RWPE1 (cell line): ENCODE results near the gene SPO11.

Experiments
- CTCF ChIA-PET: fragments of 350-600 bp; sonication (Branson Sonifier 250); formaldehyde crosslinking; extraction: SDS; loops from one replicate; lab custom pipeline; 2021; lab: Yijun Ruan, JAX
- POLR2A ChIA-PET: fragments of 400-600 bp; formaldehyde crosslinking; extraction: SDS; loops from one replicate; lab custom pipeline; 2020; ENCODE audit warnings: antibody characterized with exemption; ENCODE audit not compliant: low non-redundant PET; lab: Yijun Ruan, JAX
- DNase-seq: peaks from one replicate; pipeline ENCODE4 v3.0.0; 2012; ENCODE audit warnings: low spot score
- H3K27ac ChIP-seq: fragments of 450-650 bp; 2 replicates; pipeline ENCODE4 v1.5.1; 2017
- CTCF ChIP-seq: fragments of 450-650 bp; conservative IDR thresholded peaks from 2 replicates; pipeline ENCODE4 v1.5.1; 2017; ENCODE audit warnings: low read depth, mild to moderate bottlenecking

The SPO11 gene

GRCh38 chr20:57370316-57370715 lies 40.7 kb downstream of the SPO11 start:
- ChIA-PET POLR2A (no interaction called here), CTCF (interaction anchor here (1.2 kb wide), 1 partner anchor 820 kb away, joined by 4 read pairs; no protein-coding TSS in a partner anchor)
- TF ChIP-seq CTCF: no peak
- DNase-seq: no peak
- H3K27ac ChIP-seq: no peak overlapping the region

GRCh38 chr20:57371363-57371762 lies 41.8 kb downstream of the SPO11 start:
- TF ChIP-seq CTCF: no peak
- no peak overlapping the region for H3K27ac ChIP-seq
- POLR2A ChIA-PET: no interaction called here
- no peak for DNase-seq
- CTCF ChIA-PET: no interaction called here

DNA sequence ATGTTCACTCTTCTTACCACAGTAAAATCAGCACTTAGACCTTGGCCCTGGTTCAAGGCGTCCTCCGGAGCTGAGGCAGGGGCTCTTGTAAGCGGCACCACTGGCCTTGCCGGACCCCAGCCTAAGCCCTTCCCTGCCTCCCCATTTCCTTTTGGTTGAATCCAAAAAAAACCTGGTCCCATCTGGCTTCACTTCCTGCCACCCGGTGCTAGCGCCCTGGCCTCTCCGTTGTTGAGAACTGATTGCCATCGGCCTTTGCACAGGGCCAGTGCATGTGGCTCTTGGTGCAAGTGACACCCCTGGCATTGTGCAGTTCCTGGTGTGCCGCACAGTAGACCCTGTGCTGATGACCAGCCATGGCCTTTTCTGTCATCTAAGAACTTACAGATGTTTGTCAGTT lies 42.6 kb downstream of the SPO11 start:
- TF ChIP-seq CTCF: no peak
- ChIA-PET POLR2A (no interaction called here), CTCF (interaction anchor here (0.7 kb wide), 1 partner anchor 203 kb away, joined by 3 read pairs; no protein-coding TSS in a partner anchor)
- no peak overlapping the region for H3K27ac ChIP-seq
- no peak for DNase-seq

- ChIA-PET CTCF (interaction anchor here (1.1 kb wide), 1 partner anchor 9 kb away, joined by 3 read pairs; no protein-coding TSS in a partner anchor), POLR2A (no interaction called here)
- no peak for TF ChIP-seq CTCF
- no peak for DNase-seq
- no peak overlapping the region for H3K27ac ChIP-seq
Measured at GRCh38 chr20:57372581-57373350, 43.2 kb downstream of the SPO11 start.

DNA sequence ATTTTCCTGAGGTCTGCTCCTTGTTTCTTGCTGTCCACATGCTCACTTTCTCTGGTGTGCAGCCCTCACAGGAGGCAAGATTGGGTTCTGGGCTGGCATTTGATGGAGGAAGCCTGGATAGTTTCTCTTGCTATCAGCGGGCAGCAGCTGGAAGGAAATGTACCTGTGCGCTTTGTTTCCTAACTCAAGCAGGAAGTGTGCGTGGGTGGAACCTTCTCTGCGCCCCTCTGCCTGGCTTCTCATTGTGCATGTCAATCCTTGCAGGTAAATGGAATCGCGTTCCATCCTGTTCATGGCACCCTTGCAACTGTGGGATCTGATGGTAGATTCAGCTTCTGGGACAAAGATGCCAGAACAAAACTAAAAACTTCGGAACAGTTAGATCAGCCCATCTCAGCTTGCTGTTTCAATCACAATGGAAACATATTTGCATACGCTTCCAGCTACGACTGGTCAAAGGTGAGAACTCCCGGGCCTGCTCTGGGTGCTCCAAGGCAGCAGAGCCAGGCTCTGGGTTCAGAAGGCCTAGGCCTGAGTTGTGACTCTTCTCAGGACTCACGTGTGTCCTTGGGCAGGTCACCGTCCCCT lies 44.8 kb downstream of the SPO11 start:
- ChIA-PET POLR2A (no interaction called here), CTCF (no interaction called here)
- no peak for DNase-seq
- H3K27ac ChIP-seq: peak overlapping the region; percentile 17
- TF ChIP-seq CTCF: no peak

DNA sequence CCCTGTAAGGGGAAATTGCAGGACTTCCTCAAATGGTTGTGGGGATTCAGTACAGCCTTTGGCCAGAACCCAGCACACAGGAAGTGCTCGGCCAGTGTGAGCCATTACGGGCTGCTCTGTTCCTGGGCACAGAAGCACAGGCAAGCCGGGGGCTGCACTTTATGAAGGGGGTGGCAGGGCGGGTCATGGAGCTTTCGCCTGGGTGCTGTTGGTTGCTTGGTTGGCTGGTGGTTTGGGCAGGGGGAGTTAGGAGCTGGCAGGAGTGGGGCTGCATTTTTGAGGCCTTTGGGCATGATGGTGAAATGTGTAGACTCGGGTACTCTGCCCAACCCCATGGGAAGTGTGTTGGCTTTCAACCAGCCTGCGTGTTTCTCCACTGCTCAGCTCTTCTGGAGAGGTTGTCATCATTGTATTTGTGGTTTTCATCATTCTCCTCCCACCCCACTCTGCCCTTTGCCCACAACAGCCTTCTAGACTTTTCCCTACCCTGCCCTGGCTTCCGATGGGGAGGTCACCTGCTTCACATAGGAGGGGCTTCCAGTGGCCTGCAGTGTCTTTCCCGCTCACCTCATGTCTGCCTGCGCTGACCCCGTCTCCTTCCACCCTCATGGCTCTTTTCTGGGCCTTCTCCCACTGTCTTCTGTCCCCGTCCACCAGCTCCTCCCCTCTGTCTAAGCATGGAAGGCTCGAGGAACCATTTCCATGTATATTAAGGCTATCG lies 45.5 kb downstream of the SPO11 start:
- H3K27ac ChIP-seq: peak overlapping the region; percentile 17
- POLR2A ChIA-PET: no interaction called here
- CTCF ChIA-PET: interaction anchor here (0.5 to 0.6 kb wide), 2 partner anchors 123 to 355 kb away, joined by 3 to 4 read pairs; no protein-coding TSS in a partner anchor
- DNase-seq: no peak
- no peak for TF ChIP-seq CTCF
